D721Med (cell line): ENCODE measurements around the gene RBKS.

Experiments used
- DNase-seq: peaks from one replicate; pipeline ENCODE4 v3.0.0; 2011; ENCODE audit warnings: low spot score; ENCODE audit not compliant: insufficient read length
- FAIRE-seq: peaks from 2 replicates; lab custom pipeline; 2011; peaks lifted over from hg19 to GRCh38; lab: Jason Lieb, UNC
- CTCF ChIP-seq: IDR thresholded peaks from 2 replicates; pipeline ENCODE4 v1.5.1; 2012; ENCODE audit warnings: mild to moderate bottlenecking, control low read depth; ENCODE audit not compliant: insufficient read depth; ENCODE audit errors: missing control alignments

Gene RBKS

GRCh38 chr2:27914805-27915175, 24.6 kb upstream of the RBKS start:
- DNase-seq (no peak), FAIRE-seq (no peak)
- TF ChIP-seq CTCF: no peak

- FAIRE-seq: no peak
- no peak for DNase-seq
- TF ChIP-seq CTCF: no peak
Observed at GRCh38 chr2:27914041-27914804, 24.0 kb upstream of the RBKS start.

GRCh38 chr2:27912512-27912911, 22.3 kb upstream of the RBKS start:
- no peak for TF ChIP-seq CTCF
- FAIRE-seq (no peak), DNase-seq (no peak)

GRCh38 chr2:27911458-27912210, 21.4 kb upstream of the RBKS start:
- no peak for FAIRE-seq
- TF ChIP-seq CTCF: no peak
- no peak for DNase-seq

GRCh38 chr2:27909901-27910300, 19.7 kb upstream of the RBKS start:
- no peak for FAIRE-seq
- no peak for DNase-seq
- no peak for TF ChIP-seq CTCF

- no peak for TF ChIP-seq CTCF
- DNase-seq (no peak), FAIRE-seq (no peak)
Observed at GRCh38 chr2:27907547-27907946, 17.4 kb upstream of the RBKS start.

- DNase-seq (no peak), FAIRE-seq (no peak)
- no peak for TF ChIP-seq CTCF
Observed at GRCh38 chr2:27906074-27906473, 15.9 kb upstream of the RBKS start.
